AG04449 (cell line): ENCODE results near the gene SULF2.

Source experiments
- CTCF ChIA-PET: fragments of 350-600 bp; formaldehyde crosslinking; extraction: SDS; loops from one replicate; lab custom pipeline; 2021; ENCODE audit warnings: antibody characterized with exemption; lab: Yijun Ruan, JAX
- POLR2A ChIA-PET: fragments of 400-600, 350-600 bp; formaldehyde crosslinking; extraction: SDS; loops from one replicate; lab custom pipeline; 2020; ENCODE audit warnings: antibody characterized with exemption, inconsistent platforms; lab: Yijun Ruan, JAX
- DNase-seq: peaks from one replicate; pipeline ENCODE4 v3.0.0-alpha.2; 2010; ENCODE audit warnings: low read depth, low spot score
- H3K4me3 ChIP-seq: 2 replicates; pipeline ENCODE4 v1.5.1; 2011; ENCODE audit warnings: low read depth, mild to moderate bottlenecking, control low read depth, low read length
- TF ChIP-seq, protein P1 (sequence below): IDR thresholded peaks from one replicate; pipeline ENCODE4 v1.5.1; 2011; ENCODE audit warnings: mild to moderate bottlenecking, moderate library complexity, low read length, control low read depth, inconsistent platforms; ENCODE audit not compliant: insufficient read depth; ENCODE audit errors: missing control alignments

The SULF2 gene

DNA sequence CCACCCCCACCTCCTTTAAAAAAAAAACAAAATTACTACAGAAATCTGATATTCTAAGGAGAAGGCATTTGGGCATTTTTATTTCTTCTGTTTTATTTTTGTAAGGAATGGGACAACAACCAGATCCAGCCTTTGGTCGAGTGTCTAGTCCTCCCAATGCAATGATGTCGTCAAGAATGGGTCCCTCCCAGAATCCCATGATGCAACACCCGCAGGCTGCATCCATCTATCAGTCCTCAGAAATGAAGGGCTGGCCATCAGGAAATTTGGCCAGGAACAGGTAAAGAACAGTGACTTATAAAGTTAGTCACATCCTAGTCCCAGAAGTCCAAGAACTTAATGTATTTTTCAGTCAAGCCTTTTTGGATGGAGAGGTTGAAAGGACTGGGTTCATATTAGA, 133.0 kb downstream of the SULF2 start:
- no peak overlapping the region for H3K4me3 ChIP-seq
- POLR2A ChIA-PET, result no interaction called here
- TF ChIP-seq, protein P1, sequence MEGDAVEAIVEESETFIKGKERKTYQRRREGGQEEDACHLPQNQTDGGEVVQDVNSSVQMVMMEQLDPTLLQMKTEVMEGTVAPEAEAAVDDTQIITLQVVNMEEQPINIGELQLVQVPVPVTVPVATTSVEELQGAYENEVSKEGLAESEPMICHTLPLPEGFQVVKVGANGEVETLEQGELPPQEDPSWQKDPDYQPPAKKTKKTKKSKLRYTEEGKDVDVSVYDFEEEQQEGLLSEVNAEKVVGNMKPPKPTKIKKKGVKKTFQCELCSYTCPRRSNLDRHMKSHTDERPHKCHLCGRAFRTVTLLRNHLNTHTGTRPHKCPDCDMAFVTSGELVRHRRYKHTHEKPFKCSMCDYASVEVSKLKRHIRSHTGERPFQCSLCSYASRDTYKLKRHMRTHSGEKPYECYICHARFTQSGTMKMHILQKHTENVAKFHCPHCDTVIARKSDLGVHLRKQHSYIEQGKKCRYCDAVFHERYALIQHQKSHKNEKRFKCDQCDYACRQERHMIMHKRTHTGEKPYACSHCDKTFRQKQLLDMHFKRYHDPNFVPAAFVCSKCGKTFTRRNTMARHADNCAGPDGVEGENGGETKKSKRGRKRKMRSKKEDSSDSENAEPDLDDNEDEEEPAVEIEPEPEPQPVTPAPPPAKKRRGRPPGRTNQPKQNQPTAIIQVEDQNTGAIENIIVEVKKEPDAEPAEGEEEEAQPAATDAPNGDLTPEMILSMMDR, result no peak
- DNase-seq, result no peak
- CTCF ChIA-PET, result interaction anchor here (0.9 to 3.6 kb wide), 4 partner anchors 8 to 968 kb away, joined by 3 to 23 read pairs (median 6); no protein-coding TSS in a partner anchor

DNA sequence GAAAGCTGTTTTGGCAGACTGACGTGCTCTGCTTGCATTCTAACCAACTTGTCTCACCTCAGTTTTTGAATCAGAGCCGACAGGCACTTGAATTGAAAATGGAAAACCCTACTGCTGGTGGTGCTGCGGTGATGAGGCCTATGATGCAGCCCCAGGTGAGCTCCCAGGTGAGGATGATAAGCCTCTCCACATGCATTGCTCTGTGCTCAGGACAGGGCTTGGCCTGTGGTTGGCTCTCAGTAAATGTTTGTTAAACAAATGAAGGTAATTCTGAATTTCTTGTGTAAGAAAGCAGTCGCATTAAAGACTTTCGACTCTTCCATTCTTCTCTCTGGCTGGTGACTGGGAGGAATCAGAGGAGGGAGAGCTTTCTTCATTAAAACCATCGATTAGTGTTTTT, 136.3 kb downstream of the SULF2 start:
- TF ChIP-seq, protein P1, result no peak
- ChIA-PET CTCF (interaction anchor here (1.0 to 3.1 kb wide), 6 partner anchors 12 to 972 kb away, joined by 3 to 24 read pairs (median 6); no protein-coding TSS in a partner anchor), POLR2A (no interaction called here)
- DNase-seq, result no peak
- H3K4me3 ChIP-seq, result no peak overlapping the region

DNA sequence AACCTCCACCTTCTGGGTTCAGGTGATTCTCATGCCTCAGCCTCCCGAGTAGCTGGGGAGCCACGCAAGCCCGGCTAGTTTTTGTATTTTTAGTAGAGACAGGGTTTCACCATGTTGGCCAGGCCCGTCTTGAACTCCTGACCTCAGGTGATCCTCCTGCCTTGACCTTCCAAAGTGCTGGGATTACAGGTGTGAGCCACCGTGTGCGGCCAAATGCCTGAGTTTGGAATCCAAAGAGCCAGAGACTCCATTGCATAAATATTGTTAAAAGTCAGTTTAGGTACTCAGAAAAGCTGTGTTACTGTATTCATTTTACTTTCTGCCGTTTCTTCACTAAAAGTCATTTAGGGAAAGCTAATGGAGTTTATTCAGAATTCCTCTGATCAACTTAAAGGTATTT, 137.3 kb downstream of the SULF2 start:
- ChIA-PET POLR2A (no interaction called here), CTCF (interaction anchor here (1.6 kb wide), 1 partner anchor 973 kb away, joined by 6 read pairs; no protein-coding TSS in a partner anchor)
- DNase-seq, result no peak
- no peak overlapping the region for H3K4me3 ChIP-seq
- TF ChIP-seq, protein P1, result no peak

DNA sequence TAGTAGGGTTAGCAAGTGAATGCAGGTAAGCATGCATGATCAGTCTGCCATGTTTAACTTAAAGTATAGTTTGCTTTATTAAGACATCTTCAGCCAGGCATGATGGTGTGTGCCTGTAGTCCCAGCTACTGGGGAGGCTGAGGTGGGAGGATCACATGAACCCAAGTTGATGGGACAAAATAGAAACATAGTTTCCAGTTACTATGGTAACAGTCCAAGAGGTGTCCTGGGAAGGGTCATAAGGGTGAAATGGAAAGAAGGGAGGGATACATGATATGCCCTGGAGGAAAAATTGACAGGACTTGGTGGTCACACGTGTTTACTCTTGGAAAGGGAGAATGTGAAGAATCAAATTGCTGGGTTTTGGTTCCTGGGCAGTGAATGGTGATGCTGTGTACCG, 139.6 kb downstream of the SULF2 start:
- TF ChIP-seq, protein P1, result no peak
- ChIA-PET POLR2A (no interaction called here), CTCF (interaction anchor here (0.6 to 2.2 kb wide), 2 partner anchors 18 to 371 kb away, joined by 3 to 7 read pairs; no protein-coding TSS in a partner anchor)
- DNase-seq, result no peak
- H3K4me3 ChIP-seq, result no peak overlapping the region

DNA sequence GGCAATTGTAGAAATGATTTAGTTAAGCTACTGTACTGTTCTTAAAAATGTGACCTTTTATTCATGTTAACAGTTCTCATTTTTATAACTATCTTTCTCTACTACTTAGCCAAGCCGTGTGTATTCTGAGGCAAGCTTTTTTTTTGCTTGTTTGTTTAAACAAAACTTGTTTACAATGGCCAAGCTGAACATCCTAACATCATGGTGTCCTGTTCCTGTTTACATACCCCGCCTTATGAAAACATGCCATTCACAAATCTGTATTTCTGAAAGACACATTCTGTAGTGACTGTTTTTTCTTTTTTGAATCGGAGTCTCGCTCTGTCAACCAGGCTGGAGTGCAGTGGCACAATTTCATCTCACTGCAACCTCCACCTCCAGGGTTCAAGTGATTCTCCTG, 142.7 kb downstream of the SULF2 start:
- H3K4me3 ChIP-seq, result no peak overlapping the region
- ChIA-PET POLR2A (no interaction called here), CTCF (no interaction called here)
- no peak for DNase-seq
- TF ChIP-seq, protein P1, result no peak

DNA sequence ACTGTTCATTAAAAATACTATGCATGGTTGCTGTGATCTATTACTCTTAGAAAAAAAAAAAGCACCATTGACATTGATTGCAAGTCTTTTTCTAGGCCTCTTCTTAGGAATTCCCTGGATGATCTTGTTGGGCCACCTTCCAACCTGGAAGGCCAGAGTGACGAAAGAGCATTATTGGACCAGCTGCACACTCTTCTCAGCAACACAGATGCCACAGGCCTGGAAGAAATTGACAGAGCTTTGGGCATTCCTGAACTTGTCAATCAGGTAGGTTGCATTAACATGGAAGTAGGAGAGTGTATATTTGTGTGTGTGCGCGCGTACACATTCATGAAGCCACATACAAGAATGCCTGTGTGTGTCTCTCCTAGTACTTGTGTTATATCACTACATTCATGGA, 143.2 kb downstream of the SULF2 start:
- H3K4me3 ChIP-seq, result no peak overlapping the region
- POLR2A ChIA-PET, result no interaction called here
- CTCF ChIA-PET, result interaction anchor here (1.9 kb wide), 1 partner anchor 979 kb away, joined by 6 read pairs; no protein-coding TSS in a partner anchor
- no peak for DNase-seq
- TF ChIP-seq, protein P1, result no peak
